NT2/D1 (cell line): Measurements from ENCODE around the gene CPNE5.
"Not testable (repeated sequence)": the region's sequence is repeated elsewhere in the genome, so short reads cannot be mapped to it uniquely, and the experiment has no call there.

Source experiments
- SUZ12 ChIP-seq: IDR thresholded peaks from 2 replicates; pipeline ENCODE4 v1.6.1; 2011; ENCODE audit not compliant: insufficient read length, insufficient read depth; ENCODE audit errors: extremely low read depth
- YY1 ChIP-seq: IDR thresholded peaks from 2 replicates; pipeline ENCODE4 v1.6.1; 2011; ENCODE audit not compliant: insufficient read length, insufficient read depth

DNA sequence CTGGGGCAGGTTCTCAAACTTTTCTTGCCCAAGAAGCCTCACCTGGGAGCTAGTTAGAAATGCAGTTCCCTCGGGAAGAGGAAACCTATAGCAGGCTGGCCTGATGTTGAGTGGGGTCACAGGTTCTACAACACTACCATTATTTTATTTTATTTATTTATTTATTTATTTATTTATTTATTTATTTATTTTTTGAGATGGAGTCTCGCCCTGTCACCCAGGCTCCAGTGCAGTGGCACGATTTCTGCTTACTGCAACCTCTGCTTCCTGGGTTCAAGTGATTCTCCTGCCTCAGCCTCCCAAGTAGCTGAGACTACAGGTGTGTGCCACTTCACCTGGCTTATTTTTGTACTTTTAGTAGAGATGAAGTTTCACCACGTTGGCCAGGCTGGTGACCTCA, 115.3 kb downstream of the CPNE5 start:
- TF ChIP-seq YY1, SUZ12: not testable (repeated sequence)
